Loucy (cell line): ENCODE results near the gene RAD51B.

Source experiments
- EZH2phosphoT487 ChIP-seq: fragments of 200-600 bp; IDR thresholded peaks from 2 replicates; pipeline ENCODE4 v1.6.1; 2018; ENCODE audit warnings: antibody characterized with exemption, mild to moderate bottlenecking, moderate library complexity, borderline replicate concordance
- TF ChIP-seq, protein P1 (sequence below): fragments of 200-600 bp; sonication (generic); conservative IDR thresholded peaks from 2 replicates; pipeline ENCODE4 v1.5.1; 2014; ENCODE audit warnings: mild to moderate bottlenecking, antibody characterized with exemption, low read length

DNA sequence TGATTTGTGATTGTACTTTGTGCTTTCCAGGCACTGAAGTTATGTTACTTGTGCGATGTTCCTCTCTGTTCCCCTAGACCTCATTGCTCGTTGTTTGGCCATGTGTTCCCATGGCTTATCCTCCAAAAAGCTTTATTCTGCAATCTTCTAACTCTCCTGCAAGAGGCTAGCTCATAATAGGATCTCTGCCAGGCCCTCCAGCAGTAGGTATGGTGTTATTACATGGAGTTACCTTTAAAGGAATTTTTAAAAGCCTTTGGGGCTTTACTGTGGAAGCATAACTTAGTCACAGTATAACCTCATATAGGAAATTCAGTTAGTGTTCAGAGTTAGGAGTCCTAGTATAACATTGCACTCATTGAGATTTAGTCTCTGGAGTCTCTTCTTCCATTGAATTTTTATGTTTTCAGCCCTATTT is 292.3 kb downstream of the RAD51B start:
- TF ChIP-seq, protein P1, sequence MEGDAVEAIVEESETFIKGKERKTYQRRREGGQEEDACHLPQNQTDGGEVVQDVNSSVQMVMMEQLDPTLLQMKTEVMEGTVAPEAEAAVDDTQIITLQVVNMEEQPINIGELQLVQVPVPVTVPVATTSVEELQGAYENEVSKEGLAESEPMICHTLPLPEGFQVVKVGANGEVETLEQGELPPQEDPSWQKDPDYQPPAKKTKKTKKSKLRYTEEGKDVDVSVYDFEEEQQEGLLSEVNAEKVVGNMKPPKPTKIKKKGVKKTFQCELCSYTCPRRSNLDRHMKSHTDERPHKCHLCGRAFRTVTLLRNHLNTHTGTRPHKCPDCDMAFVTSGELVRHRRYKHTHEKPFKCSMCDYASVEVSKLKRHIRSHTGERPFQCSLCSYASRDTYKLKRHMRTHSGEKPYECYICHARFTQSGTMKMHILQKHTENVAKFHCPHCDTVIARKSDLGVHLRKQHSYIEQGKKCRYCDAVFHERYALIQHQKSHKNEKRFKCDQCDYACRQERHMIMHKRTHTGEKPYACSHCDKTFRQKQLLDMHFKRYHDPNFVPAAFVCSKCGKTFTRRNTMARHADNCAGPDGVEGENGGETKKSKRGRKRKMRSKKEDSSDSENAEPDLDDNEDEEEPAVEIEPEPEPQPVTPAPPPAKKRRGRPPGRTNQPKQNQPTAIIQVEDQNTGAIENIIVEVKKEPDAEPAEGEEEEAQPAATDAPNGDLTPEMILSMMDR, result no peak
- TF ChIP-seq EZH2phosphoT487, result no peak
